Pons (tissue), 1 donor: ENCODE data around the gene PCMT1.
A peak's percentile ranks its signal among the peaks of the same experiment; 100 is the strongest.
"Not testable (repeated sequence)": the region's sequence is repeated elsewhere in the genome, so short reads cannot be mapped to it uniquely, and the experiment has no call there.

Experiments
- DNase-seq: peaks from one replicate; pipeline ENCODE4 v3.0.0-alpha.2; 2016; ENCODE audit warnings: low spot score

The PCMT1 gene

DNA sequence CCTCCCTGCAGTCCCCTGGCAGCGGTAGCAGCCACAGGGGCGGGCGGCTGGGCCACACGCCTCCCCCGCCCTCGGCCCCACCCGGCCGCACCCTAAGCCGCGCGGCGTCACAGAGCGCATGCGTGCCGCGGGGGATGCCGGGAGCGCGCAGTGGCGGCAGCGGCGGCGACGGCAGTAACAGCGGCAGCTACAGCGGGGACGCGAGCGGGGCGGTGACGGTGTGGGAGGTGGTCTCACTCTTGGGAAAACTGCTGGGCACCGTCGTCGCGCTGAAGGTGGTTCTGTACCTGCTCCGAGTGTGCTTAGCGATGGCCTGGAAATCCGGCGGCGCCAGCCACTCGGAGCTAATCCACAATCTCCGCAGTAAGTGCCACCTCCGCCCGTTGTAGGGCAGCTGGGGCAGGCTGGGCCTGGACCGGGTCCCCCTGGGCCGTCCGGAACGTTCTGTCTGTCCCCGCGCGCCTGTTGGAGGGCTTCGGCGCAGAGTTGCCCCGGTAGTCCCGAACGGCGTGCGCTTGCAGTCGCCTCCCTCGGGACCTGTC lies at the start of gene PCMT1:
PCMT1 (plus strand) TSS at position 148 of the 542 bp plus-strand sequence; CDS start at position 309, 161 bp downstream.
- DNase-seq: peak; percentile 85

DNA sequence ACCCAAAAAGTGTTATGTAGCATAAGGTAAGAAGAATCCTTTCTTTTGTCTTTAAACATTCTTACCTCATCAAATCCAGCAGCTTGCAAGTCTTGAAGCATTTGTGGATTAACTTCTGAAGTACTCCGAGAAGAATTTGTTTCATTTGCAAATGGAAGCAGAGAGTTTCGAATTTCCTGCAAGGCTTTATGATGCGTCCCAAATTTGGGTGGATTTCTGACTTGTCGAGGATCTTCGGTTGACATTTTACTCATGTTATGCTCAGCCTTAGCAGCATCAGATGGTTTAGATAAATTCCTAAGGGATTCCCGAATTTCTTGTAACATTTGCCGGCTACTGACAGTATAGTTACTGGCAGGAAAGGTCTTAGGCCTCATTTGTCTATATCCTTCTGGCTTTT lies 47.8 kb upstream of the PCMT1 start:
- no peak for DNase-seq

DNA sequence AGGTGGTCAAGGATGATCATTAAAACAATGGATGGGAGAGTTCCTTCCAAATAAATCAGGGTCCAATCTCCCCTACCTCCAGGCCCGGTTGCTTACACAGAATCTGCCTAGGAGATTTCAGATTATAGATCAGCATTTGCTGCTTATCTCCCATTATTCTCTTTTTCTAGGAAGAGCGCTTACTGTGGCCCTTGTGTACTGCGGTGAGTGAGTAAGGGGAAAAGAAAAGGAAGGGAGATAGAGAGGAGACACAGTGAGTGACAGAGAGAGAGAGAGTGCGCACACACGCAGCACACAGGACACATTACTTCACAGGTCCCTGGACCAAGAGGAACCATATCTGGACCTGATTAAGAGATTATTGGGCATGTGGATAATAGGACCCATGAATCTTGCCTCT lies 37.8 kb upstream of the PCMT1 start:
- no peak for DNase-seq

GRCh38 chr6:149714442-149714841 lies 35.1 kb upstream of the PCMT1 start:
- no peak for DNase-seq

DNA sequence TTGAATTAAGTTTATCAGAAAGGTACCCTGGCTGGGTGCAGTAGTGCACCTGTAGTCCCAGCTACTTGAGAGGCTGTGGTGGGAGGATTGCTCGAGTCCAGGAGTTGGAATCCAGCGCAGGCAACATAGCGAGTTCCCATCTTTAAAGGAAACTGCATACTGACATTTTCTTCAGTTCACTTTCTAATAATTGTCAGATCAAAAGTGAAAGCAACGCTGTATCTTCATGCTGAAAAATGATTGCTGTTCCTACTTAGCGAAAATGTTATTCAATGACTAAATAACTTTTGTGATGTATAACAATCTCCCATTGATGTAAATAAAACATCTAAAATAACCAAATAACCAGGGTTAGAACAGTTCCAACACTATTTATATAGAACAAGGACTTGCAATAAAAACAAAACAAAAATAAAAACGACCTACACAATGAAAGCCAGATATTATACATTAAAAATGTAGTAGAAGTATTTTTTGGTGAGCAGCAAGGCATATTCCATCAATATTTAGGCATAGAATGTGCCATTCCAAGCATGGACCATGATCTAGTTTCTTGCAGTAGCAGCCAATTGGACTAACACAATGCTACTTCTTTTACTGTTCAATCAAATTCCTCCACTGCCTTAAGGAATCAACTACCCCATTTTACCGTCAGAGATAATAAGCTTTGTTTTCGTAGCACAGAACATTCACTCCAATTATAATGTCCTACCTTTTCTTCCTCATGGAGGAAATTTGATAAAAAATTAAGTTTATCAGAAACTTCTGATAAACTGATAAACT lies 33.2 kb upstream of the PCMT1 start:
- peak; percentile 26 for DNase-seq

DNA sequence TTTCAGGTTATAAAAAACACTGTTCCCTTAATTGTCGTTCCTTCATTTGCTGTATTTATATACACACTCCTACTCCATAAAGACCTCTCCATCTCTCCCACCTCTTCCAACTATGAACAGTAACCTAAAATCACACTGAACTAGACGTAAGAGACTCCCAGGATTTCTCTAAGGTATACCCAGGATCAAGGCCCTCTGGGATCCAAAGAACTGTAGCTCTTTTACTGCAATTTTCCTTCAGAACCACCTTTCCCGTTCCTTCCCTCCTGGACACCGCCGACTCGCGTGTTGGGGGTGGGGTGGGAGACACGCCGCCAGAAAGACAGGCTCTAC lies 32.3 kb upstream of the PCMT1 start:
- peak; percentile 48 for DNase-seq

DNA sequence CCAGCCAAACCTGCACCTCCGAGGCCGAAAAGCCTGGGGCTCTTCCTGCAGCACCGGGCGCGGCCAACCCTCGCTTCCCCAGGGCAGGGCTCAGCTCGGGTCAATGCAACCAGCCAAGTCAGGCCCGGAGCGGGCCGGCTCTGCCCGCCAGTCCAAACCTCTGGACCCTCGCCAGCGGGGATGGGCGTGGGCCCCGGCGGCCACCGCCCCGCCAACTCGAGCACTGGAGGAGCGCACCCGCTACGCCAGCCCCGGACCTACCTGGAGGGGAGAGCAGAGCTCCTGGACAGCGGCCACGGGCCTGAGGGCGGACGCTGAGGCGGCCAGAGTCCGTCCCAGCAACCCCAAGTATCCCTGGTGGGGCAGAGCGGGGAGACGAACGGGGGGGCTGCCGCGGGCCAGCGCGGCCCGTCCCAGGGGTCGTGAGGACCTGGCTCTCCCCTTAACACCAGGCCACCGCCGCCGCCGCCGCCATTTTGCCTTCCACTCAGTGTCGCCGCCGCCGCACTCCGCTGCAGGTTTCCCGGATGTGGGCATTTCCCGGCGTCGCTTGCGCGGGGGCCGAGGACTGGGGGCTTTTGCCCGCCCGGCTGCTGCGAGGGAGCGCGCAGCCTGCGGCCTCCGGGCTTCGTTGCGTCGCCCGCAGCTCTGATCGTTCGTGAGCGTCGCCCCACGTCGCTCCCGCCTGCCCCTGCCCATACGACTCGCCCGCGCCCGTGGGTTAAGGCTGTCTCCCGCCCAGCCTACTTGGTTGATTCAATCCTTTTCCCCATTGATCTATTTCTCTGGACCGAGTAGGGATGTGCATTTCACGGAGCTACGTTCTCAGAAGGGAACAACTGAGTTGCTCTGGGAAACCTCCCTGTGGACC lies 31.7 kb upstream of the PCMT1 start, which contains the start of gene LATS1:
LATS1 (minus strand) TSS at position 514 of the 871 bp plus-strand sequence. CDS start 15,975 bp downstream, outside the sequence.
- peak; percentile 60 for DNase-seq

- DNase-seq: no peak
These were observed 30.0 kb upstream of the PCMT1 start for GRCh38 chr6:149719531-149719930.

DNA sequence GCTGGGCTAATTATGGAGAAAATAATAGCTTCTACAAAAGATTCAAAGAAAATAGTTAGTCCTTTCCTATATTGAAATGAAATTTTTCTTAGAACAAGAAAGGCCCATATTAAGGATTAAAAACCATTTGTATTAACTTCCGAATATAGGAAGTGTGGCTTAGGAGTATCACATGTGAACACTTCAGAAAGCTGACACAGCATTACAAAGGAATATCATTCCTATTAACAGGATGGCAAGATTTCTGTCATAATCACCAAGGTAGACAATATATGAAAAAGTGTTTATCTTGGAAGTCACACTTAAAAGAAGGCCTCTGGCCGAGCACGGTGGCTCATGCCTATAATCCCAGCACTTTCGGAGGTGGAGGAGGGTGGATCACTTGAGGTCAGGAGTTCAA lies 26.3 kb upstream of the PCMT1 start:
- no peak for DNase-seq

GRCh38 chr6:149723771-149724417 lies 25.6 kb upstream of the PCMT1 start:
- peak; percentile 90 for DNase-seq

GRCh38 chr6:149725785-149726184 lies 23.8 kb upstream of the PCMT1 start:
- DNase-seq: no peak

DNA sequence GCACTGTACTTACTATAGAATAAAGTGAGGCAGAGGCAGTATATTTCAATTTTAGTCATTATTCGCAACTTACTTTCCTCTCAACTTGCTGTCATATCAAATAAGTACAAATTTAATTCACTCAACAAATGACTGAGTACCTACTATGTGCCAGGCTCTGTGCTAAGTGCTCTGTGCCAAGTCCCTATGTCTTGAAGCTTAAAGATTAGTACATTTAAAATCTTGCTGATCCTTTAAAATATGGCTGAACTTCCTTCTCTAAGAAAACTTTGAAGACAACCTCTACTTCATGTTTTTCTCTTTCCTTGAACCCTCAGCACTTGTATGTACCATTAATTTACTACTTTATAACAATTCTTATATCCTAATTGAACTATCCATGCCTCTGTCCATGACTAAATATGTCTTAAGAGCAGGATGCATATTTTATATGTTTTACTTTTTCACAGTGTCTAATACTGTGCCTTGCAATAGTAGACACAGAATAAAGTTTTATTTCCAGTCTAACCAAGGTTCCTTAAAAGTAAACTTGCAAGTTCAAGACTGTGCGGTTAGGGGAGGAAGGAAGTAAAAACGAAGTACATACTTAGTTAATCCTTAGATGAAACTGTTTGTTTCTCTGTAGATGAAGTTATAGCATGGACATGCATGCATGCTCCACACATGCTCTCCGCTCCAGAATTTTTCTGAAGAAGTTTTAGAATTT lies 21.6 kb upstream of the PCMT1 start:
- DNase-seq: peak; percentile 37

DNA sequence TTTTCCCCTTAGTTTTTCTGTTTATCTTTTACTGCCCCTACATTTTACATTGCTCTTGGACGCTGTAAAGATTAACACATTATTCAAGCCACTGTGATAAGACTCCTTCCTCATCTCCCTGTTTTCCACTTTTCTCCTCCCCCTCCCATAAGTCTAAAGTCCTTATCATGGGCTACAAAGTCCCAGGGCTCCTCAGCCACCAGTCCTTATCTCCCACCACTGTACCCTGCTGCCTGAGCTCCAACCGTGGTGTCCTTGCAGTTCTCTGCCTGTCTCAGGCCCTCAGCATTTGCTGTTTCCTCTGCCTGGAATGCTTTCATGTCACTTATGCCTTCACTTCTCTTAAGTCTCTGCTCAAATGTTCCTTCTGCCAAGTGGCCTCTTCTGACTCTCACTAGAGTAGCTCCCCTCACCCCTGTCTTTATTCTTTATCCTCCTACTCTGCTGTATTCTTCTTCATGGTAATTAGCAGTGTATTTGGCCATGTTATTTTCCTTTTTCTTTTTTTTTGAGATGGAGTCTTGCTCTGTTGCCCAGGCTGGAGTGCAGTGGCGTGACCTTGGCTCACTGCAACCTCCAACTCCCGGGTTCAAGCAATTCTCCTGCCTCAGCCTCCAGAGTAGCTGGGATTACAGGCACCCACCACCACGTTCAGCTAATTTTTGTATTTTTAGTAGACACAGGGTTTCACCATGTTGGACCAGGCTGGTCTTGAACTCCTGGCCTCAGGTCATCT lies 20.9 kb upstream of the PCMT1 start:
- no peak for DNase-seq

- no peak for DNase-seq
These were observed 19.7 kb upstream of the PCMT1 start for GRCh38 chr6:149729824-149730223.

DNA sequence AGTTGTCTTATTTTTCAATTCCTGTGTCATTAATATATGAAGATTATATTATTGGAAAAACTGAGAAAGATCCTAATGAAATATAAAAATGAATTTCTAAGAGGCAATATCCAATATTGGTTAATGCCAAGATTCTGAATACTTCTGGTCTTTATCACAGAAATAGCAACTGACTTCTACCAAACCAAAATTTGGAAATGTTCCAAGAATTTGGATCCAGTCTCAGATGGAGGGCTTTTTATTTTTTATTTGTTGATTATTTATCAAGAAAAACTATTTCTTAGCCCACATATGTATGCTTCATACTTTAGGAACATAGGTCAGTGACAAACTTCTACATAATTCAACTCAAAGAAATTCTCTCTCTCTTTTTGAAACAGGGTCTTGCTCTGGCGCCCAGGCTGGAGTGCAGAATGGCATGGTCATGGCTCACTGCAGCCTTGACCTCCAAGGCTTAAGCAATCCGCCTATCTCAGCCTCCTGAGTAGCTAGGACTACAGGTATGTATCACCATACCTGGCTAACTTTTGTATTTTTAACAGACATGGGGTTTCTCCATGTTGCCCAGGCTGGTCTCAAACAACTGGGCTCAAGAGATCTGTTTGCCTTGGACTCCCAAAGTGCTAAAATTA lies 16.3 kb upstream of the PCMT1 start:
- no peak for DNase-seq

DNA sequence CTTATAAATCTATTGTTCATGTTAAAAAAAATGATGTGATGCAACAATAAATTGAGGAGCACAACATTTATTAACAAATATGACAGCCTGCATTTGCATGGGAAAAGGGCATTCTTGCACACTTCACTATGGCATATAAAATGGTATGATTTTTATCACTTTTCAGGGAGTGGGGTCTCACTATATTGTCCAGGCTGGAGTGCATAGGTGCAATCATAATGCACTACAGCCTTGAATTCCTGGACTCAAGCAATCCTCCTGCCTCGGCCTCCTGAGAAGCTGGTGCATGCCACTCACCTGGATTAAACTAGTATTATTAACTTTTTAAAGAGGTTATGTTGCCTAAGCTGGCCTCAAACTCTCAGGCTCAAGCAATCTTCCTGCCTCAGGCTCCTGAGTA lies 14.6 kb upstream of the PCMT1 start:
- no peak for DNase-seq

- not testable (repeated sequence) for DNase-seq
These were observed 4.3 kb upstream of the PCMT1 start for GRCh38 chr6:149745252-149745651.

DNA sequence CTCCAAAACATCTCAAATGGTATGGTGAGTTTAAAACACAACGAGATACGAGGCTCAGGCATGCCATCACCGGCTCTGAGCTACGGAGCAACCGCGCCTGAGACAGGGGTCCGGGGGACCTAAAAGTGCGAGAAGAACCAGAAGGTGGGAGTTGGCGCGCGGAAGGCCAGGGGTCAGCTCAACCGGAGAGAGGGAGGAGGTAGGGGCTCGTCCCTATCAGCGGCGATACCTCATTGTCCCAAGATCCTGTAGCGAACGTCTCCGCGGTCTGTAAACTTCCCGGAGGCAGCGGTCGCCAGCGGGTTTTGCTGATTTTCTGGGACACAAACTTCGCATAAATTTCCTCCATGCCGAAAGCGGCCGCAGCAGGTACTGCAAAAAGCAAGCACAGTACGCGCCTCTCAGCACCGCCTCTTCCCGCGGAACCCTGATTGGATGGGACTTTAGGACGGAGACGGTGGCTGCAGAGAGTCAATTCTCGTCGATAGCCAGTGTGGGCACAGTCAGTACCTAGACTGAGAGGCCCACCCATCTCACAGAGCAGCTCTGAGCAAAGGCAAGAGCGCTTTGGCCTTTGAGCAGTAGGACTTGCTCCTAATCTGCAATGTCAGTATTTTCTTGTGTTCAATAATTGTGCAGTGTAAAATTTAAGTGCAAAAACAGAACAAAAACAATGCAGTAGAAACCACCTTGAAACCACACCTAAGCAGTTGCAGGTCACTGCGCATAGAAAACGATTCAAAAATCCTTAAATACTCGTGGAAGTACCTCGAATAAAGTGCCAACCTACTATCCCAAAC lies 3.2 kb upstream of the PCMT1 start, which contains the start of gene NUP43:
NUP43 (minus strand) TSS at position 383 of the 800 bp plus-strand sequence; CDS start at position 349, 34 bp downstream.
- peak; percentile 90 for DNase-seq

GRCh38 chr6:149749082-149749593 lies 403 bp upstream of the PCMT1 start:
- DNase-seq: not testable (repeated sequence)
